ENCODE measurements around the gene ELL3. TPM values are rescaled to one million over a fixed set of nuclear protein-coding genes. Genes with fewer than 3 reads are reported as not detected.

ELL3 gene
- total RNA-seq, 2 donors from 2014 or later, result 2.4 to 2.6 TPM

DNA sequence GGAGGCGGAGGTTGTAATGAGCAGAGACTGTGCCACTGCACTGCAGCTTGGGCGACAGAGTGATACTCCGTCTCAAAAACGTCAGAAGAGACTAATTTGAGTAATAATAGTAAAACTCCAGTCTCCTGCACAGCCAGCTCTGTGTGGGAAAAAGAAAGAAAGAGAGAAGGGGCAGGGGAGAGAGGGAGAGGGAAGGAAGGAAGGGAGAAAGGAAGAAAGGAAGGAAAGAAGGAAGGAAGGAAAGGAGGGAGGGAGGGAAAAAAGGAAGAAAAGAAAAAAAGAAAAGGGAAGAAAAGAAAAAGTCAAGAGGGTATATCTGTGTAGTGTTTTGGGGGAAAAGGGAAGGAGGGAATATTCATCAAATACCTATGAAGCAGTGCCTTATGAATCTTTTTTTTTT, 53.6 kb downstream of the ELL3 start:
- Histone ChIP-seq H3K4me3 (no peak overlapping the region), H3K4me1 (no peaks in the 10 kb centered on the region), H3K36me3 (no peaks in the 10 kb centered on the region), H3K9me3 (no peaks in the 10 kb centered on the region), H3K27me3 (no peaks in the 10 kb centered on the region), H3K27ac (no peak overlapping the region)
- no peak for TF ChIP-seq CTCF (IDR thresholded peaks at IDR 0.05)
- no peak for DNase-seq (ENCODE audit: low spot score)

MicroRNA genes within 50 kb of the gene (microRNA counts, 767-probe panel; counts per million panel counts)
- microRNA hsa-miR-1282, result 0 to 31.0 counts per million in 2 donors

Small RNA genes within 50 kb of the gene (microRNA-seq; reads per million reads assigned to microRNA genes)
- gene MIR1282 (ENCODE audit: borderline number of aligned reads in 2 of 2, borderline replicate concordance in 1 of 2), result 0 reads per million in 2 donors

Other genes with a start within 250 kb of the ELL3 start
- gene PPIP5K1, start 186.8 kb downstream of the ELL3 start, total RNA-seq, result 10 to 100 TPM in 1 of 2 donors, 1 to 10 TPM in 1; 8.3 to 12.3 TPM
- gene CKMT1B, start 182.9 kb downstream of the ELL3 start, total RNA-seq, result 1 to 10 TPM in 1 of 2 donors, not detected in 1; 4.6 TPM
- under 1 TPM in 1 of 2 donors, not detected in 1; 0.39 TPM for gene STRC, start 158.2 kb downstream of the ELL3 start, total RNA-seq
- 1 to 10 TPM in 1 of 2 donors, under 1 TPM in 1; 0.26 to 1.7 TPM for gene CATSPER2, start 128.1 kb downstream of the ELL3 start, total RNA-seq
- 1 to 10 TPM; 1.9 to 3.3 TPM for gene CKMT1A, start 83.1 kb downstream of the ELL3 start, total RNA-seq
- 10 to 100 TPM; 77.9 to 82.4 TPM for gene PDIA3, start 30.5 kb downstream of the ELL3 start, total RNA-seq
- gene SERF2, start 15.4 kb upstream of the ELL3 start, total RNA-seq, result 100 to 1,000 TPM; 651 to 803 TPM
- gene SERINC4, start 23.3 kb upstream of the ELL3 start, total RNA-seq, result under 1 TPM in 1 of 2 donors, not detected in 1; 0.71 TPM
- 10 to 100 TPM; 15.0 to 16.5 TPM for gene HYPK, start 23.6 kb upstream of the ELL3 start, total RNA-seq
- gene MFAP1, start 47.7 kb upstream of the ELL3 start, total RNA-seq, result 10 to 100 TPM; 12.3 to 16.6 TPM
- gene WDR76, start 50.0 kb upstream of the ELL3 start, total RNA-seq, result 1 to 10 TPM; 1.7 to 3.7 TPM

Data from right atrium auricular region (tissue), 2 donors.